G401 (cell line): ENCODE measurements around the gene ZNF319. TPM values are rescaled to one million over a fixed set of nuclear protein-coding genes. Genes with fewer than 3 reads are reported as not detected.

Source experiments
- DNase-seq: peaks from one replicate; pipeline ENCODE4 v3.0.0-alpha.2; 2015; ENCODE audit warnings: low spot score
- in situ Hi-C: cut with HindIII; loops from 2 replicates; pipeline ENCODE4 v1.10.0; 2016; ENCODE audit warnings: low sequenced_read_pairs, mixed read lengths
- total RNA-seq: library from RNA; depleted of rRNA; stranded (reverse); fragments of >200 nt; shearing (Covaris generic); gene quantifications from 2 replicates; pipeline ENCODE4 v1.2.3, GENCODE V29; 2014

The ZNF319 gene
- total RNA-seq, 1 experiment from 2014 or later: 2.0 TPM

- in situ Hi-C loops: no loop called here
- DNase-seq: peak; percentile 2
Measured at GRCh38 chr16:57966204-57966771, 34.2 kb downstream of the ZNF319 start.

DNA sequence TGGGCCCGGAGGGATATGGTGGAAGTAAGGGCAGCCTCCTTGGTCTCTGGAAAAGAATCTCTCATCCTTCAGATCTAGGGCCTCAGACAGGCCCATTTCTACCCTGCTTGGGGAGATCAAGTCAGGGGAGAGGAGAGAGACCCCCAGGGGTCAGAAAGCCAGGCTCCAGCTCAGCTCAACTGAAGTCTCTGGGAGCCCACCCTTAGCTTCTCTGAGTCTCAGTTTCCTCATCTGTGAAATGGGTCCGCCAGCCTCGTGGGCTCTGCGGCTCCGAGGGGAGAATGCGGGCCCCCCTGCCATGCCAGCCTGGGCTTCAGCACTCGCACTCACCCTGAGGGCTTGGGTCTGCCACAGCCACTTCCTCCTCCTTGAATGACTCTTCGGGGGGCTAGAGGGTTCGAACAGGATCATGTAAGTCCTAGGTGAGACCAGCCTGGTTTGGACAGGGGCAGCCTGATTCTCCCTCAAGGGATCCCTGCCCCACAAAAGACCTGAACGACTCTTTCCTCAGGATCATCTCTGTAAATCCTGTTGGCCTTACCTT, 36.2 kb downstream of the ZNF319 start:
- in situ Hi-C loops: no loop called here

GRCh38 chr16:57962756-57963155, 37.7 kb downstream of the ZNF319 start:
- no peak for DNase-seq
- in situ Hi-C loops: no loop called here

More for the DNA sequence above, 36.2 kb downstream of the ZNF319 start:
- DNase-seq: no peak

GRCh38 chr16:57962046-57962445, 38.4 kb downstream of the ZNF319 start:
- in situ Hi-C loops: no loop called here
- DNase-seq: no peak

DNA sequence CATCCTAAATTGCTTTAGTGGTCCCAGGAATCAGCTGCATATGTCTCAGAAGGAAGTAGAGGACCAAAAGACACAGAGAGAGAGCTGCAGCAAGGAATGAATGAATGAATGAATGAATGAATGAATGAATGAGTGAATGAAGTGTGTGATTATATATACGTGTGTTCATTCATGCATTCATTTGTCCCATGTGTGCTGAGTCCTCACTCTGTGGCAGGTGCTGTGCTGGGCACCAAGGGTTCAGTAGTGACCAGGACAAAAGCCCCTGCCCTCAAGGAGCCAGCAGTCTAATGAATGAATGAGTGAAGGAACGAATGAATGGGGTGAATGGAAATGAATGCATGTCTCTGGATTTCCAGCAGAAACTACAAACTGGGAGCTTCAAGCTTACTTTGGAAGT, 38.9 kb downstream of the ZNF319 start:
- in situ Hi-C loops: no loop called here
- no peak for DNase-seq

GRCh38 chr16:57960826-57961472, 39.5 kb downstream of the ZNF319 start:
- DNase-seq: no peak
- in situ Hi-C loops: no loop called here

- in situ Hi-C loops: no loop called here
- DNase-seq: no peak
Measured at GRCh38 chr16:57960310-57960709, 40.2 kb downstream of the ZNF319 start.

GRCh38 chr16:57959804-57960203, 40.7 kb downstream of the ZNF319 start:
- in situ Hi-C loops: no loop called here
- no peak for DNase-seq

- DNase-seq: no peak
Measured at GRCh38 chr16:57959121-57959520, 41.4 kb downstream of the ZNF319 start.

GRCh38 chr16:57958544-57958943, 41.9 kb downstream of the ZNF319 start:
- in situ Hi-C loops: no loop called here
- no peak for DNase-seq

More at GRCh38 chr16:57959121-57959520, 41.4 kb downstream of the ZNF319 start:
- in situ Hi-C loops: no loop called here

DNA sequence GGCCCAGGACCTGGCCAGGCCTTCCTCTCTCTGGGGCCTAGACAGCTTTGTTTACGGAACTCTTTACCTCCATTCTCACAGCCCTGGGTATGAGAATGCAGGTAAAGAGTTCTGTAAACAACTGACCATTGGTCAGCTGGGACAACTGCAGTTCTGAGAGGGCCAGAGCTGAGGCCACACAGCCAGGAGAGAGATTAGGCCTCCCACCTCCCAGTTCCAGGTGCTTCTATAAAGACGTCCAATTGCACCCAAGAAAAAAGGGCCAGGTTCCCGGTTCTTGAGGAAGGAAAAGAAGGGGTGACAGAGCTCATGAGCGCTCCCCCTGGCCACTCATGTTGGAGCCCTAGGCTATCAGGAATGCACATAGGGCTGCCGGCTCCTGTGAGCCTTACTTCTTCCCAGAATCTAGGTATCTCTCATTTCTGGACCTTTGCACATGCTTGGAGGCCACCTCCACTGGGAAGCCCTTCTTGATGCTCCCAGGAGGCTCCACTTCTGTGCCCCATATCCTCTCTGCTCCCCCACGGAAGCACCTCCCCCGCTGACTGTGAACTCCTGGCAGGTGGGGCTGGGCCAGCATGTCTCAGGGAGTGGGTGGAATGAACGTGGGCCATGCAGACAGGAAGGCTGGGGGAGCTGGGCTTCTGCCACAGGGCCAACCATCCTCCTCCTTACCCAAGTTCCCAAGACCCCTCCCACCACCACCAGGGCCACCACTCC, 42.6 kb downstream of the ZNF319 start:
- in situ Hi-C loops: no loop called here
- DNase-seq: no peak

- DNase-seq: no peak
- in situ Hi-C loops: no loop called here
Measured at GRCh38 chr16:57956924-57957672, 43.4 kb downstream of the ZNF319 start.

- in situ Hi-C loops: no loop called here
- DNase-seq: no peak
Measured at GRCh38 chr16:57956270-57956808, 44.1 kb downstream of the ZNF319 start.

DNA sequence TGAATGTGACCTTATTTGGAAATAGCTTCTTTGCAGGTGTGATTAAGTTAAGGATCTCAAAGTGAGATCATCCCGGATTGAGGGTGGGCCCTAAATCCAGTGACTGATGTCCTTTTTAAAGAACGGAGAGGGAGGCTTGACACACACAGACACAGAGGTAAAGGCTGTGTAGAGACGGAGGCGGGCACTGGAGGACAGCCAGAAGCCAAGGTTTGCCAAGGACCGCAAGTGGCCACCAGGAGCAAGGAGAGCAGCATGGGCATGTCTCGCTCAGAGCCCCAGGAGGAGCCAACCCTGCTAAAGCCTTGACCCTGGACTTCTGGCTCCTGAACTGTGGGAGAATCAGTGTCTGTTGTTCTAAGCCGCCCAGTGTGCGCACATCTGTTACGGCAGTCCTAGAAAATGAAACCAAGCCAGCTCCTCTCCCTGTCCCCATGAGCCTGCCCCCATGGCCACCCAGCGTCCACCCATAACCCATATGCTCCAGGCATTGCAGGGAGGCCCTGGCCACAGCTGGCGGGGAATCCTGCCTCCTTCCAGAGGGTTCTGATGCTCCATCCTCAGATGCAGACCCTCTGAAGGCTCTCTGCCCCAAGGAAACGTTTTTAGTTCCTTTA, 44.8 kb downstream of the ZNF319 start:
- in situ Hi-C loops: no loop called here
- peak; percentile 14 for DNase-seq

DNA sequence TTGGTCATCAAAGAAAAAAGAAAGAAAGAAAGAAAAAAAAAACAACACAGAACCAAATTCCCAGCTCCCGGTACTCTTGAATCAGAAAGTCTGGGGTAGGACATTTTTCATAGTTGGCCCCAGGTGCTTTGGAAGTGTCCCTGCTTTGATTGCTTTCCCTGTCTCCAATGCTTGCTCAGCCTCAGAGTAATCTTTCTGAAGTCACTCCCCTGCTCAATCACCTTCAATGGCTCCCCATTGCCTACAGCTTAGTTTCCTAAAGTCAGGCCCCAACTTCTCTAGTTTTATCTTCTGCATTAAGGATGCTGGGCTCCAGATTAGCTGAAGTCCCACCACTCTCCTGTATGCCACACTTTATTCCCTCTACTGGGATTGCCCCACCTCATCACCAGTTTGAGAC, 46.6 kb downstream of the ZNF319 start:
- in situ Hi-C loops: no loop called here

GRCh38 chr16:57952909-57953308, 47.6 kb downstream of the ZNF319 start:
- no peak for DNase-seq
- in situ Hi-C loops: no loop called here

More for the DNA sequence above, 46.6 kb downstream of the ZNF319 start:
- no peak for DNase-seq

- DNase-seq: no peak
- in situ Hi-C loops: no loop called here
Measured at GRCh38 chr16:57951204-57951960, 49.1 kb downstream of the ZNF319 start.

GRCh38 chr16:57950382-57950781, 50.1 kb downstream of the ZNF319 start:
- DNase-seq: no peak
- in situ Hi-C loops: no loop called here
